Activated CD4-positive, CD25-positive, alpha-beta regulatory T cell (primary cell): ENCODE data around the gene DRC1.

Source experiments
- DNase-seq, 4 experiments: peaks; one replicate each; lab custom pipeline; 2025; lab: John Stamatoyannopoulos, UW

DRC1 gene

DNA sequence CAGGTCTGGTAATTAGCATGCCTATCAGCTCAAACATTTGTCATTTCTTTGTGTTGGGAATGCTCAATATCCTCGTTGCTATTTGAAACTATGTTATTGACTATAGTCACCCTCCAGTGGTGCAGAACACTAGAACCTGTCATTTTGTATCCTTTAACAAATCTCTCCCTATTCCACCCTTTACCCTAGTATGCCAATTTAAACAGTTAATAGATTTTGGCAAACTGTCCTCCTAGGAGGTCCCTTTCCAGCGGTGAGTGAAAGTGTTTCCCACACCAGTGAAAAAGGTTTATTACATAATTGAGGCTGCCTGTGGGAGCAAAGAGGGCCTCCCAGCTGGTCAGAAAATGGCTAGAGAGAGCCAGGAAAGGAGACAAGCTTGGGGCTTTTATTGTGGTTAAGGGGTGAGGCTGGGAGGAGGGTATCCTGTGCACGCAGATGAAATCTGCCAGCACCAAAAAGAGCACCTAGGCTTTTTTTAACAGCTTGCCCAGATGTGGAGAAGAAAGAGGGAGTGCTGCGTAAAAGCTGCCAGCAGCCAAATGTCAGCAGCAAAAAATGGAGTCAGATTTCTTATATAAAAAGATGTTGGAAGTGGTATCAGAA is 1.8 kb upstream of the DRC1 start:
- no peak for DNase-seq

DNA sequence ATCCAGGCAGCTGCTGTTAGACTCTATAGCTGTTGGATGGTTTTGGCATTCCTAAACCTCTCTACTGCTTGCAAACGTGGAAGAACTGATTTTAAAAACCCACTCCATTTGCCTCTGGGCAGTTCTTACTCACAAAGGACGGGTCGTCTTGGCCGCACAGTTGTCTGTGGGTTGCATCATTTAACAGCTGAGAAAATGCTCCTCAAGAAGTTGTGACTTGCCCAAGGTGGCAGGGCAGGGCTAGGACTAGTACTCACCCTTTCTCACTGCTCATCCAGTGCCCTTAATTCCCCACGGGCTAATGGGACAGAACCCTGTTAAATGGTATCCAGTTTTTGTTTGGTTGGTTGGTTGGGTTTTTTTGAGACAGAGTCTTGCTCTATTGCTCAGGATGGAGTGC is 997 bp upstream of the DRC1 start:
- no peak for DNase-seq

DNA sequence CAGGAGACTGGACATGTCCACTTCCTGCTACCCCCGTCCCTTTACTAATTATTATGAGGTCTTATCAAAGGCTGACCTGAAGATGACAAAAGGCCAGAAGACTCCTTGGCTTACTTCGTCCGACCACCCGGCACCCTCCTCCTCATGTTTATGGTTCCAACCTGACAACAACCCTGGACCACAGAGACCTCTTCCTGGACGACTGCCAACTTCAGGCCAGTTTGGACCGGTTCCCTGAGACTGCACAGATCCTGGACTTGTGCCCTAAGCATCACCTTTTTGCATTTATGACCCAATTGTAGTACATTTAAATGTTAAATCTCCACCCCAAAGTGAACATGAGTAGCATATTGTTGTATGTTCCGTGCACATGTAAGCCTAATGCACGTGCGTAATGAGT is 5.8 kb downstream of the DRC1 start:
- no peak for DNase-seq

DNA sequence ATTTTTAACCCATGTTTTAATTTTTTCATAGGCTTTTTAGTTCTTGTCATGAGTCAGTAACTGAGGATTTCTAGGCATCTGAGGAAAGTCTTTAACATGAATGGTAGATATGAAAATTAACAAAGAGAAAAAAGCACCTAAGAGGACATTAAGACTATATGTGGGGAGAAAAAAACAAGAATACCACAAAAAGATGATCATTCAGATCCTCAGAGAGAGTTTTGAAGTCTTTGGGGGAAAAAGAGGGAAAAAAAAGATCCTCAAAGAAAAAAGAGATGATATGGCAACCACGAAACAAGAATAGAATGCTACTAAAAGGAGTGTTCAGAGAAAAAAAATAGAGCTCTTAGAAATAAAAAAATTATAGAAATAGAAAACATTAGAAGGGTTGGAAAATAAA is 8.1 kb downstream of the DRC1 start:
- no peak for DNase-seq

DNA sequence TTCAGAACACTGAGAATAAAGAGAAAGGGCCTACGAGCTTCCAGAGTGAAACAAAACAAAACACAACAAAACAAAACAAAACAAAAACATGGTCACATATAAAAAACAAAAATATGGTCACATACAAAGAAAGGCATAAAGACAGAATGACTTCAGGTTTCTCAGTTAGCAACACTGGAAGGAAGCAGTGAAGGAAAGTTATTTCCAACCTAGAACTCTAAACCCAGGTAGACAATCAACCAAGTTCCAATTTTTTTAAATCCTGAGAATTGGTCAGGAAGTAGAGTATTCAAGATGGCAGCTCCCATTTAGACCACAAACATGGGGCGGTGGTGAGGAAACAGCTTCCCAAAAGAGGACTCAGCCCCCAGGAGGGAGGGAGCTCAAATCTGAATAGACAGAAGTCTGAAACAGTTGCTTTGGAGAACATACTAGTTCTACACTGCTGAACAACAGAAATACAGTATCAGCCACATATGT is 9.1 kb downstream of the DRC1 start:
- DNase-seq = no peak

DNA sequence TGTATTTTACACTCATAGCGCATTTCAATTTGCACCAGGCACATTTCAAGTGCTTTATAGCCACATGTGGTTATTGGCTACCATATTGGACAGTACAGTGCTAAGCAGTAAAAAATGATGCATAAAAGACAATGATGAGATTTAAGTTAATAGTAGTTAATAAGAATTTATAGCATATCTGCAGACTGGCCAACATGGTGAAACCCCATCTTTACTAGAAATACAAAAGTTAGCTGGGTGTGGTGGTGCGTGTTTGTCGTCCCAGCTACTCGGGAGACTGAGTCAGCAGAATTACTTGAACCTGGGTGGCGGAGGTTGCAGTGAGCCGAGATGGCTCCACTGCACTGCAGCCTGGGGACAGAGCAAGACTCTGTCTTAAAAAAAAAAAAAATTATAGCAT is 9.7 kb downstream of the DRC1 start:
- no peak for DNase-seq

DNA sequence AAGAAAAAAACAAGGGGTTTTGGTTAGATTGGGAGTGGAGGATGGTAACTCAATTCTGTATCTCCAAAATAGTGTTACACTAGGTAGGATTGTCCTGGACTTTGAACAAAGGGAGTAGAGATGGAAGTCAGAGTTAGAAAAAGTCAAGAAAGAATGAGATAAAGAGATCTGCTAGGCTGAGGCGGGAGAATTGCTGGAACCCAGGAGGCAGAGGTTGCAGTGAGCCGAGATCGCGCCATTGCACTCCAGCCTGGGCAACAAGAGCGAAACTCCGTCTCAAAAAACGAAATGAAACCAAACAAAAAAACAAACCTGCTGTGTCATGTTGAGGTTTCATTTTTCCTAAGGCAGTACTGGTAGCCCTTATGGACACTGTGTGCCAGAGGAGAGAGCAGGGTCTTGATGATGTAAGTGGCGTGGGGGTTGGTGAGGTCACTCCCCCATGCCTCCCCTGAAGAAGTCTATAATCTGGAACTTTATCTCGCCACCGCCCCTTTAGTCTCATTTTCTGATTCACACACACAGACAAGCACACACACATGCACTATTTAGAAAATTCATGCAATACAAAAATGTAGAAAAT is 10.5 kb downstream of the DRC1 start:
- no peak for DNase-seq

DNA sequence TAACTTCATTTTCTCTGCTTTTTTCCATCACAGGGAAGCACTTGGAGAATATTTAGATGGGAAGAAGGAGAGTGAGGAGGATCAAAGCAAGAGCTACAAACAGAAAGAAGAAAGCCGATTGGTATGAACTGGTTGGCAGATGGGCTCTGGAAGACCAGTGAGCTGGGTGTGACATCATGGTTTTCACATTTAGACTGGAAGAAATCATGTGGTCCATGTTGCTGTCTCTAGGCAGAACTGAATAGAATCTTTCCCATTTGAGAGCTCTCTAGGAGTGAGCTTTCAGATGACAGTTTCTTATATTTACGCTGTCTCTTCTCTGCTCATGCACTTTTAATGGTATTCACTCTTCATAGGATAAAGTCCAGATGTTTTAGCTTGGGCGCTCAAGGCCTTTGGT is 12.6 kb downstream of the DRC1 start:
- DNase-seq = no peak

DNA sequence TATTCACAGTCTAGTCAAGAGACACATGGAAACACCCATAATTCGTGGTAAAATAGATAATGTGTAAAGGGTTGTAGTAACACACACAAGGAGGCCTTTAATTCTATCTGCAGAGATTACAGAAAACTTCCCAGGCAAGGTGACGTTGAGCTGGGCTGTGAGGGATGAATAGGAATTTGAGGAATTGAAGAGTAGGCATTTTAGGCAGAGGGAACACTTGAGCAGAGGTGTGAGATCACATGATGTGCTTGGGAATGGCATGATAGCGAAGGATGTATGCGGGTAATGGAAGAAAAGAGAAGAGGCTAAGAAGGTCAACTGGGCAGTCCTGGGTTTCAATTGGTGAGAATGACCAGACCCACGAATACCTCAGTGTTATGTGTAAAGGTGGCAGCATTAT is 20.2 kb downstream of the DRC1 start:
- no peak for DNase-seq

DNA sequence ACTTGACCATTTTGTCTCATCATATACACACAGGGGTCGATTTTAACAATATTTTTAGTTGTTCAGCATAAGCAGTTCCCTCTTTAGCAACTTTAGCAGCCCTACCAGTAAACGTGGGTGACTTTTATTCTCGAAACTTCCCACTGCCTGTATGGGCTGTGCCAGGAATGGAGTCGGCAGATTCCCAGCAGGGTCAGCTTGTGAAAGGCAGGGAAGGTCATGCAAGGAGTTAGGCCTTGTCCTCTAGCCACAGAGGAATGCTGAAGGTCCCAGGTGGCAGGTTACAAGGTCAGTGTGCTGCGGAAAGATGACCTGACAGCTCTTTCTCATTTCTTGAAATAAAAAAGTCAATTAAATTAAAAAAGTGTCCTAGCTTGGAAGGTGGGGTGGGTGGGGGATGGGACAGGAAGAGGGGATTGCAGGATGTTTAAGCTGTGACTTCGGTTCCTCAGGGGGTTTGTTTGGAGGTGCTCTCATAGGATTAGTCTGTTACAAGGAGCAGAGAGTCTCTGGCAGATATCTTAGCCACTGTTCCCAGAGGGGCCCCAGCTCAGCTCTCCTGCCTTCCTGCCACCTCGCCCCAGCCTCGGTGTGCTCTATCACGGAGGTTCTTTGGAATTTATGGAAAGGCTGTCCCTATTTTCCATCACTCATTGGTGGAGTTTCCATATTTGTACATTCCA is 21.4 kb downstream of the DRC1 start:
- DNase-seq = no peak

DNA sequence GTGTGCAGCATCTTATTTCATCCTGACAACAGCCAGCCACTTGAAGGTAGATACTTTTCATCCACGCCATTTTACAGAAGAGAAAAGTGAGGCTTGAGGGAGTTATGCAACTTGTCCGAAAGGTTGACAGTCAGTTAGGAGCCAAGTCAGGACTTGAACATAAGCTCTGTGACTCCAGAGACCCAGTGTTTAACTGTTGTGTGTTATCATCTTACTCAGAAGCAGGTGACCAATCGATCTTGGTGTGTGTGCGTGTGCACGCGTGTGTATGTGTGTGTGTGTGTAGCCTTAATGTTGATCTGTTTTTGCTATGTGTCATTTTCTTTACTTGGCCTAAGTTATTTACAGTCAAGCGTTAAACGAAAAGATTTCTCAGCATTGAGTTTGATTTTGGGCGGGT is 22.0 kb downstream of the DRC1 start:
- no peak for DNase-seq

DNA sequence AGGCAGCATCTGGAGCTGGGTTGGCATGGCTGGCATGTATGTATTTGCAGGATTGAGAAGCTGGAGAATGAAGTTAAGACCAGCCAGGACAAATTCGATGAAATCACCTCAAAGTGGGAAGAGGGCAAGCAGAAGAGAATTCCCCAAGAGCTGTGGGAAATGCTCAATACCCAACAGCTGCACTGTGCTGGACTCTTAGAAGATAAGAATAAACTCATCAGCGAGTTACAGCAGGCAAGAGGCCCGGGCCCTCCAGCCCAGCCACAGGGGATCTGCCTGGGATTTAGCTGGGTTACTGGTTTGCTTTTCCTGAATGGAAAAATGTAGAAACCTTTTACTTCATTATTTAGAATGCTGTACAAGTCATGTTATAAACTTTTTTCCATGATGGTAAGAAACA is 22.5 kb downstream of the DRC1 start:
- no peak for DNase-seq

DNA sequence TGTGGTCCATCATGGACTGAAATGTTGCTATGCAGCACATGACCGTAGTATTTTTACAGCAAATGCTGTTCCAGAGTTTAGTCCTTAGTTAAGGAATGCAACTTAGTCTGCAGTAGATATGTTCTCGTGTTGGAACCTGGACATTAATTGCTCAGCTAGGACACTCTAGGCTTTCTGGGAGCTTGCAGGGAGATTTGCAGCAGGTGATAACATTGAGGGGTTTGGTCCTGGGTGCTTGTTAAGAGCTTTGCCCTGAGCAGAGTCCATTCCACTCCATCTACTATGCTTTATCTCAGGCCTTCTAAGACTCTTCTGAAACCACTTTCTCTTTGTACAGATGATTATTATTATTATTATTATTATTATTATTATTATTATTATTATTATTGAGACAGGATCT is 27.1 kb downstream of the DRC1 start:
- DNase-seq = no peak

DNA sequence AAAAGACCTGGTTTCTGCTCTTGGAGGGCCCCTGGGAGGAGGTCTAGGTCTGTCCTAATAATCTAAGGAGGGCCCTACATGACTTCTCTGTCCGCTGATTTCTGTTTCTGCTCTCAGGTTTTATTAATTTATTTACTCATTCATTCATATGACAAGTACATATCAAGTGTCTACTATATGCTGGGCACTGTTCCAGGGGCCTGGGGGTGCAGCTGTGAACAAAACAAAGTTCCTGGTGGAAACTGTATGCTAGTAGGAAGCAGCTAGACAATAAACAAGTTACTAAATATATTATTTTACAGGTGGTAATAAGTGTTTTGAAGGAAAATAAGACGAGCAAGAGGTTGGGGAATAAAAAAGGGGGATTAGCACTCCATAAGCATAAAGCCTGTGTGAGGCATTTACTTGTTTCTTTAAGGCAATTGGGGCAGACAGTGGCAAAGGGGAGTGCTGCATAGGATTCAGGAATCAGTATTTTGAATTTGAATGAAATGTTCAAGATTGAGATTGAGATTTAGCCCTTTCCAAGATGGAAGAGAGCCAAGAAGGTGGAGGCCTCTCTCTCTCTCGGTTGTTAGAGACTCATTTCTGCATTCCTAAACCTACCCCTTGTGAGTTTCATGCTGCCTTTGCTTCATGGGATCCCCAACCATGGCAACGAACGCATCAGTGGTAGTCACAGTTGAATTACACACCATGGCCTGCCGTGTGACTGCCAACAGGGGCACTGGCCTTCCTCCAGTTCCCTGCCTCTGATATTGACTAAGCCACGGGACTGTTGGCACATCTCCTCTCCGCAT is 28.3 kb downstream of the DRC1 start:
- no peak for DNase-seq

DNA sequence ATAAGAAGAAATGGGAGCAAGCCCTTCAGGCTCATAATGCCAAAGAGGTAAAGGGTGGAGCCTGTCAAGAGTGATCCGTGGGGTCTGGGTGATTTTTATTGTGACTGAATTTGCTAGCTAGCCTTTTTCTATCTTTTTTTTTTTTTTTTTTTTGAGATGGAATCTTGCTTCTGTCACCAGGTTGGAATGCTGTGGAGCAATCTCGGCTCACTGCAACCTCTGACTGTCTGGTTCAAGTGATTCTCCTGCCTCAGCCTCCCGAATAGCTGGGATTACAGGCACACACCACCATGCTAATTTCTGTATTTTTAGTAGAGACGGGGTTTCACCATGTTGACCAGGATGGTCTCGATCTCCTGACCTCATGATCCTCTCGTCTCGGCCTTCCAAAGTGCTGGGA is 29.1 kb downstream of the DRC1 start:
- no peak for DNase-seq

DNA sequence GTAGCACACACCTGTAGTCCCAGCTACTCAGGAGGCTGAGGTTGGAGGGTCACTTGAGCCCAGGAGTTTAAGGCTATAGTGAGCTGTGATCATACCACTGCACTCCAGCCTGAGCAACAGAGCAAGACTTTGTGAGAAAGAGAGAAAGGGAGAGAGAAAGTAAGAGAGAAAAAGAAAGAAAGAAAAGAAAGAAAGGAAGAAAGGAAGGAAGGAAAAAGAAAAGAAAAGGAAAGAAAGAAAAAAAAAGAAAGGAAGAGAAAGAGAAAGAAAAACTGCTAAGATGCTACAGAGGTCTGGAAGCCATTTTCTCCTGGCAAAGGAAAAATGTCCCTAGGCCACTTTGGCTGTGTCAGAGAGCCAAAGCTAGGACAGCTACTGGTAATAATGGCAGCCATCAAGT is 30.6 kb downstream of the DRC1 start:
- DNase-seq = no peak

DNA sequence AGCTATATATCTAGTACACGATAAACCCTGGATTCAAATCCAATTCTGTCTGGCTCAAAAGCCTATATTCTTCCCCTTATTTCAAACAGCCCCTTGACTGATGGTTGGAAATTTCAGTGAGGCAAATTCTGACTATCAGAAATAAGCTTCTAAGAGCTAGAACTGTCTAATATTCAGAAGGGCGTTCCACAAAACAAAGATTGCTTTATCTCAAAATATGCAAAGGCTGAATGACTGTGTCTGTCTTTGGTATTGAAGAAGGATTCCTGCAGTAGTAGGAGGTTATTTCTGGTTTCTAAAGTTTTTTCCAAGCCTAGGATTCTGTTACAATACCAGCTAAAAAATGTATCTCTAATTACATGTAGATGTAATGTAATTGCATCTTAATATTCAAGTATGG is 31.1 kb downstream of the DRC1 start:
- DNase-seq = no peak

DNA sequence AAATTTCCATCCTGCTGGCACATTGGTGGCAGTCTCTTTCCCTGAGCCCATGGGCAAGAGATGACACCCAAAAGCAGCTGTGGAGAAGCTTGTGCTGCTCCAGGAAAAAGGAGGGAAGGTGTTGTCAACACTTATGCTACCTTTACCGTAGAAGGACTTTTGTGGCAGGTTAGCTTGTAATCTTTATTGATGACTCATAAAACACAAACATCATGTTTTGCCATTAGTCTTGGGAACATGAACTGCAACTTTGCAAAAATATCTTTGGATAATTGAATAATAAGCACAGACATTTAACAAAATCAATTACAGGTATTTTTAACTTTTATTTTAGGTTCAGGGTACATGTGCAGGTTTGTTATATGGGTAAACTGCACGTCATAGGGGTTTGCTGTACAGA is 33.4 kb downstream of the DRC1 start:
- DNase-seq = no peak

DNA sequence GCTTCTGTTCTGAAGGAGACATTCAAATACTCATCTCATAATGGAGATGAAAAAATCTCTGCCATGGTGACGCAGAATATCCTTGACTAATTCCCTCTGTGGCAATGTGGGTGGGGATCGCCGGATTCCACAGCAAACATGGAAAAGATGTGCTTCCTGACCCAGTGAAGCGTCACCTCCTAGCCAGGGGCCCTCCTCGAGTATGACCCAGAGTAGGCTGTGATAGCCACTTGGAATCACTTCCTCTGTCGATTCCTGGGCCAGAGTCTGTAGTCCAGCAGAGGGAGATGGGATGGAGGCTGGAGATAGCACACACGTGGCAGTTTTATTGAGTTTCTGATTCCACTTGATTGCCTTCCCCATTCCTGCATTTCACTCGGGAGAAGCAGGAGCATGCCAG is 36.8 kb downstream of the DRC1 start:
- no peak for DNase-seq

DNA sequence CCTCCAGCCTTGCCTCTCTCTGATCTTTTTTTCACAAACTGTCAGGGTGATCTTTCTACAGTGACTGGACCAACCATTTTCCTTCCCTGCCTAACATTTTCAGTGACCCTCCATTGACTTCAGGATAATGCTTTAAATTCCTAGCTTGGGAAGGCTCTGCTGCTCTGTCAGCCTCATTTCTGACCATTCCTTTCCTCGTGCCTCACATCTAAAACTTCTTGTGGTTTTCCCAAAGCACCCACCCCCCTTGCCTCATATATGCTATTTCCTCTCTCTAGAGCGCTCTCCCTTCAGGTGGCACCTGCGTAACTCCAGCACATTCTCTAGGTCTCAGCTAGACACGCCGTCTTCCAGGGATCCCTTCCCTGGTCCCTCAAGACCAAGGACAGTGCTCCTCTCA is 37.2 kb downstream of the DRC1 start:
- DNase-seq = no peak

DNA sequence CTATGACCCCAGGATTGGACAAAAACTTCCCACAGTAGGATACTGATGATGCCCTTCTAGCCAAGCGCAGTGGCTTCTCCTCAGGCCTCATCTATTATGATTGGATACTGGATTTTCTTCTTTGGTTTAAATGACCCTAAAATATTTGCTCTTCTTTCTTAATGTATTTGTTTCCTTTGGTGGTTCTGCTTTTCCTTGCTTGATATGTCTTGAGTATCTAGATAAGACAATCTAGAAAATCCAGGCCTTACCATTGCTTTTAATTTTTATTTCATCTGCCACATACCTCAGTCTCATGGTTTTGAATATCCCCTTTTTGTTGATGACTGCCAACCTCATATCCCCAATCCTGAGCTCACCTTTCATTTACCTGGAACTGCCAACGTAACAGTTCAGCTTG is 40.6 kb downstream of the DRC1 start:
- DNase-seq = no peak

DNA sequence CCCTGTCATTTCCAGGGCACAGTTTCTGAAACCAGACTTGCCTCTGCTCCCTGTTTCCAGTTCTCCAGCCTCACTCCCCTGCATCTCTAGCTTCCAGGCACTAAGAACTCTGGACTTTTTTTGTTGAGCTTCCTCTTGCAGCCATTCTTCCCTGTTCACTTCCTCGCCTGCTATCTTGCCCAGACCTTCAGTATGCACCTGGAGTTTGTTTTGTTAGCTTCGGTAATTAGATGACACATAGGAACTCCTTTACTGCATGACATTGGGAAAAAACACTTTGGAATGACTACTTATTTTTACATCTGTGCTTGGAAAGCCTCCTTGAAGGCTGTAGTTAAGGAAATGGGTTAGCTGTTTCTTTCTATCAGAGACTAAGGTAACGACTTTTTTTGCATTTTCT is 41.0 kb downstream of the DRC1 start:
- no peak for DNase-seq

DNA sequence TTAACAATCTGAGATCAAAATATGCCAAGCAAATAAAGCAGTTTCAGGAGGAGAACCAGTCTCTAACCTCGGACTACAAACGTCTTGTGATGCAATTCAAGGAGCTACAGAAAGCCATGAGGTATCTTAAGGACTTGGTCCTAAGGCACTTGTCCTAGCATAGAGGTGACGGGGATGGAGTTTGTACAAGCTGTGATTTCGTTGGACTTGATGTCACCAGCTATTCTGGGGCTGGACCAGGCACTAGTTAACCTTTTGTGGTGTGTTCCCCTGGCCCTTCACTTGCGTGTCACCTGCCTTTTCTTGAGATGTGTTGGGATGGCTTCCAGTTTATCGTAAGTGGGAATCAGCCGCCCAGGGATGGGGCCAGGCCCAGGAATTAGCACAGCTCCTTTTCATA is 42.5 kb downstream of the DRC1 start:
- DNase-seq = no peak
